ENCODE results near the gene FIGNL1.

DNA sequence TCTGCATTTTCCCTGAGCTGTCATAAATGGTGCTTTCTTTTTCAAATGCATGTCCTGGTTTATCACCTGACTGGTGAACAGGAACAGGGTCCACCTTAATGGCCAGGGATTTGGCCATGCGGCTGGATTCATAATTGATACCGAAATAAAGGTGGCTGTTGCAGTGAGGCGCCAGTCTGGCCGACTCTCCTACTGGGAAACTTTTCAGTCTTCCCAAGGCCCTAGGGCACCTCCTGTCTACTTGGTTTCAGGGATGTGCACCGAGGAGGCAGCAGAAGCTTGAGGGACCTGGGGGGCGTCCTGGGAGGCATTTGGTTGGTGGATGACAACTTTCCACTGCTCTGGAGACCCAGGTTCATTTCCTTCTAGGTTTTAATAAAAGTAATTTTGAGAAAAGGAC is 46.4 kb upstream of the FIGNL1 start:
- no peak for TF ChIP-seq POLR2AphosphoS5 (IDR thresholded peaks at IDR 0.05)
- TF ChIP-seq, protein P1, sequence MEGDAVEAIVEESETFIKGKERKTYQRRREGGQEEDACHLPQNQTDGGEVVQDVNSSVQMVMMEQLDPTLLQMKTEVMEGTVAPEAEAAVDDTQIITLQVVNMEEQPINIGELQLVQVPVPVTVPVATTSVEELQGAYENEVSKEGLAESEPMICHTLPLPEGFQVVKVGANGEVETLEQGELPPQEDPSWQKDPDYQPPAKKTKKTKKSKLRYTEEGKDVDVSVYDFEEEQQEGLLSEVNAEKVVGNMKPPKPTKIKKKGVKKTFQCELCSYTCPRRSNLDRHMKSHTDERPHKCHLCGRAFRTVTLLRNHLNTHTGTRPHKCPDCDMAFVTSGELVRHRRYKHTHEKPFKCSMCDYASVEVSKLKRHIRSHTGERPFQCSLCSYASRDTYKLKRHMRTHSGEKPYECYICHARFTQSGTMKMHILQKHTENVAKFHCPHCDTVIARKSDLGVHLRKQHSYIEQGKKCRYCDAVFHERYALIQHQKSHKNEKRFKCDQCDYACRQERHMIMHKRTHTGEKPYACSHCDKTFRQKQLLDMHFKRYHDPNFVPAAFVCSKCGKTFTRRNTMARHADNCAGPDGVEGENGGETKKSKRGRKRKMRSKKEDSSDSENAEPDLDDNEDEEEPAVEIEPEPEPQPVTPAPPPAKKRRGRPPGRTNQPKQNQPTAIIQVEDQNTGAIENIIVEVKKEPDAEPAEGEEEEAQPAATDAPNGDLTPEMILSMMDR (IDR thresholded peaks at IDR 0.05) = no peak

Data from transverse colon (tissue), 4 donors.